IMR-90 (cell line): ENCODE data around the gene PSAP. TPM values are rescaled to one million over a fixed set of nuclear protein-coding genes. Genes with fewer than 3 reads are reported as not detected.

Experiments
- ATAC-seq: fragments of 200-7000 bp; cut with Tn5 transposase; 2 replicates; pipeline ENCODE4 v1.9.1; 2020; ENCODE audit warnings: low read depth, mild to moderate bottlenecking, moderate library complexity
- BruUV-seq: library from RNA; stranded (reverse); fragments of 400-500 nt; replicated peaks from 2 replicates; lab custom pipeline; 2021; lab: Mats Ljungman, UMichigan
- CTCF ChIA-PET: fragments of 300-600 bp; formaldehyde crosslinking; extraction: SDS; loops from one replicate; lab custom pipeline; 2021; ENCODE audit warnings: antibody characterized with exemption; lab: Yijun Ruan, JAX
- POLR2A ChIA-PET: fragments of 300-600 bp; sonication (Branson Sonifier 250); formaldehyde crosslinking; loops from one replicate; lab custom pipeline; 2022; ENCODE audit warnings: antibody characterized with exemption; ENCODE audit not compliant: unreplicated experiment; lab: Charles Lee
- DNase-seq: peaks from one replicate; pipeline ENCODE4 v3.0.0; 2013
- H2AFZ ChIP-seq: replicated peaks from 2 replicates; pipeline ENCODE3; 2013; ENCODE audit warnings: low read length, mild to moderate bottlenecking; ENCODE audit not compliant: poor library complexity
- H2AK5ac ChIP-seq: 2 replicates; pipeline ENCODE4 v1.6.1; 2013; ENCODE audit warnings: low read depth, low read length, inconsistent platforms
- H2AK9ac ChIP-seq: replicated peaks from 2 replicates; pipeline ENCODE3; 2013; ENCODE audit warnings: mild to moderate bottlenecking, low read depth, low read length, moderate library complexity; ENCODE audit not compliant: poor library complexity
- H2BK120ac ChIP-seq: 2 replicates; pipeline ENCODE4 v1.6.1; 2013; ENCODE audit warnings: low read depth, low read length, inconsistent platforms
- H2BK15ac ChIP-seq: 3 replicates; pipeline ENCODE4 v1.6.1; 2013; ENCODE audit warnings: low read depth, low read length, inconsistent platforms
- H2BK20ac ChIP-seq: 2 replicates; pipeline ENCODE4 v1.6.1; 2013; ENCODE audit warnings: low read depth, mild to moderate bottlenecking, inconsistent platforms, low read length, moderate library complexity
- H2BK5ac ChIP-seq: 2 replicates; pipeline ENCODE4 v1.6.1; 2013; ENCODE audit warnings: mild to moderate bottlenecking, low read depth, low read length, inconsistent platforms; ENCODE audit not compliant: poor library complexity, severe bottlenecking
- H3K14ac ChIP-seq: replicated peaks from 2 replicates; pipeline ENCODE4 v1.6.1; 2013; ENCODE audit warnings: low read depth, low read length, inconsistent platforms
- H3K18ac ChIP-seq: 2 replicates; pipeline ENCODE4 v1.6.1; 2013; ENCODE audit warnings: low read depth, low read length, control low read depth
- H3K23ac ChIP-seq: 2 replicates; pipeline ENCODE4 v1.6.1; 2013; ENCODE audit warnings: low read depth, low read length, inconsistent platforms
- H3K27ac ChIP-seq: 2 replicates; pipeline ENCODE4 v1.5.1; 2013; ENCODE audit warnings: mild to moderate bottlenecking, control low read depth, low read length; ENCODE audit not compliant: insufficient read depth
- H3K27me3 ChIP-seq: 2 replicates; pipeline ENCODE4 v1.6.1; 2013; ENCODE audit warnings: low read length; ENCODE audit not compliant: control insufficient read depth, insufficient read depth
- H3K36me3 ChIP-seq: 2 replicates; pipeline ENCODE4 v1.6.1; 2013; ENCODE audit warnings: low read length, mixed read lengths; ENCODE audit not compliant: control insufficient read depth, insufficient read depth
- H3K4ac ChIP-seq: 2 replicates; pipeline ENCODE4 v1.6.1; 2013; ENCODE audit warnings: low read depth, low read length, inconsistent platforms
- H3K4me1 ChIP-seq: 2 replicates; pipeline ENCODE4 v1.6.1; 2013; ENCODE audit warnings: low read length, mixed read lengths; ENCODE audit not compliant: control insufficient read depth, insufficient read depth
- H3K4me2 ChIP-seq: 2 replicates; pipeline ENCODE4 v1.6.1; 2013; ENCODE audit warnings: low read depth, mild to moderate bottlenecking, control low read depth, low read length, moderate library complexity
- H3K4me3 ChIP-seq: 2 replicates; pipeline ENCODE4 v1.5.1; 2013; ENCODE audit warnings: low read depth, mild to moderate bottlenecking, control low read depth, low read length, moderate library complexity; ENCODE audit not compliant: insufficient read depth
- H3K56ac ChIP-seq: 2 replicates; pipeline ENCODE4 v1.6.1; 2013; ENCODE audit warnings: low read length, inconsistent platforms; ENCODE audit not compliant: insufficient read depth; ENCODE audit errors: extremely low read depth
- H3K79me1 ChIP-seq, 2 experiments: 2 replicates each; pipeline ENCODE4 v1.6.1; 2013; ENCODE audit warnings: low read length in 2 of 2, inconsistent platforms in 1 of 2, low read depth in 1 of 2
- H3K9ac ChIP-seq: 2 replicates; pipeline ENCODE4 v1.6.1; 2013; ENCODE audit warnings: low read depth, low read length, control low read depth
- H3K9me1 ChIP-seq: 2 replicates; pipeline ENCODE4 v1.6.1; 2013; ENCODE audit warnings: low read length, inconsistent platforms; ENCODE audit not compliant: insufficient read depth
- H3K9me3 ChIP-seq: 2 replicates; pipeline ENCODE4 v1.6.1; 2013; ENCODE audit warnings: low read length; ENCODE audit not compliant: control insufficient read depth, insufficient read depth
- H4K20me1 ChIP-seq: 2 replicates; pipeline ENCODE4 v1.6.1; 2013; ENCODE audit warnings: low read length, inconsistent platforms; ENCODE audit not compliant: insufficient read depth
- H4K5ac ChIP-seq: 2 replicates; pipeline ENCODE4 v1.6.1; 2013; ENCODE audit warnings: mild to moderate bottlenecking, low read depth, low read length, control low read depth
- H4K8ac ChIP-seq, 2 experiments: 2 replicates each; pipeline ENCODE4 v1.6.1; 2013; ENCODE audit warnings: low read depth in 2 of 2, low read length in 2 of 2, control low read depth in 1 of 2, inconsistent platforms in 1 of 2
- H4K91ac ChIP-seq: 2 replicates; pipeline ENCODE4 v1.6.1; 2013; ENCODE audit warnings: low read depth, low read length, inconsistent platforms; ENCODE audit not compliant: insufficient read depth
- BHLHE40 ChIP-seq: fragments of 150-350 bp; IDR thresholded peaks from 2 replicates; pipeline ENCODE4 v1.6.1; 2016; ENCODE audit warnings: mild to moderate bottlenecking, low read depth, low read length
- FOS ChIP-seq: fragments of 150-350 bp; IDR thresholded peaks from 2 replicates; pipeline ENCODE4 v1.6.1; 2016; ENCODE audit warnings: low read depth, low read length
- MAFK ChIP-seq: IDR thresholded peaks from 2 replicates; pipeline ENCODE4 v1.6.1; 2012; ENCODE audit warnings: low read depth, low read length, improper control_type of control experiment
- WGBS, 2 experiments: methylation state at CpG; one replicate each; pipeline versions ENCODE4 v1.1.5 to v1.1.7; 2013; ENCODE audit warnings: missing lambda C conversion rate in 2 of 2; ENCODE audit not compliant: insufficient read length in 1 of 2; ENCODE audit errors: extremely low coverage in 2 of 2; 5-methylcytosine and 5-hydroxymethylcytosine counted together
- dilution Hi-C: fragments of 300-500 bp; cut with HindIII; formaldehyde crosslinking; loops from one replicate; pipeline ENCODE4 v1.14.3; 2018; ENCODE audit warnings: low sequenced_read_pairs; ENCODE audit not compliant: unreplicated experiment
- in situ Hi-C: fragments of 300-500 bp; cut with MboI; formaldehyde crosslinking; loops from 3 replicates; pipeline ENCODE4 v1.14.3; 2019; ENCODE audit warnings: low sequenced_read_pairs, inconsistent platforms, mixed read lengths
- intact Hi-C: fragments of 100-400 bp; cut with micrococcal nuclease; formaldehyde crosslinking; loops from 2 replicates; pipeline ENCODE4 v1.10.0; 2022
- polyA plus RNA-seq, 3 experiments: library from polyadenylated mRNA; depleted of rRNA; stranded (reverse); fragments of >200 nt; gene quantifications; 2 replicates each; pipeline ENCODE4 v1.2.3, GENCODE V29; 2012; ENCODE audit warnings: low replicate concordance in 1 of 3
- total RNA-seq: library from RNA; depleted of rRNA; stranded (reverse); fragments of >200 nt; gene quantifications from 2 replicates; pipeline ENCODE4 v1.2.3, GENCODE V29; 2012
- TF ChIP-seq, protein P1 (sequence below): conservative IDR thresholded peaks from 2 replicates; pipeline ENCODE4 v1.5.1; 2012; ENCODE audit warnings: mild to moderate bottlenecking, low read depth, low read length, improper control_type of control experiment

The PSAP gene
- total and polyA plus RNA-seq, 2 of the 4 experiments (the other 2 are of a cell fraction) = 216 to 876 TPM

DNA sequence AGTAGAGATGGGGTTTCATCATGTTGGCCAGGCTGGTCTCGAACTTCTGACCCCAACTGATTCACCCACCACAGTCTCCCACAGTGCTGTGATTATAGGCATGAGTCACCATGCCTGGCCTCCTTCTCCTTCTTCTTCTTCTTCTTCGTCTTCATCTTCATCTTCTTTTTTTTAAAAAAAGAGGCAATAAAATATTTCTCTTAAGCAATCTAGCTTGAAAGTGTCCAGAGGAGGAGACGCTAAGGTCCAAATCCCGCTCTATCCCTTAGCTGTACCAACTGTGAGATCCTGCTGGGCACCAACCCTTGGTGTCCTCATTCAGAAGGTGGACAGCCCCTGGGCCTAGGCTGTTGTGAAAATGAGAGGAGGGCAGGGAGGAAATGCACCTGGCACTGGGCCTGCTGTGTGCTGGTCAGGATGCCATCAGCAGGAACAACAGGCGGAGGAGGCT is 13.9 kb upstream of the PSAP start:
- ChIA-PET POLR2A (no interaction called here), CTCF (interaction anchor here (0.6 kb wide), 1 partner anchor 1681 kb away, joined by 4 read pairs; no protein-coding TSS in a partner anchor)
- no peak overlapping the region for H4K8ac ChIP-seq
- dilution Hi-C loops (no loop called here), in situ Hi-C loops (no loop called here), intact Hi-C loops (no loop called here)
- WGBS, 2 experiments = no CpG with 5 or more reads among the region's 5 CpGs
- TF ChIP-seq FOS (peak; percentile 68), BHLHE40 (no peak), MAFK (no peak)
- TF ChIP-seq, protein P1, sequence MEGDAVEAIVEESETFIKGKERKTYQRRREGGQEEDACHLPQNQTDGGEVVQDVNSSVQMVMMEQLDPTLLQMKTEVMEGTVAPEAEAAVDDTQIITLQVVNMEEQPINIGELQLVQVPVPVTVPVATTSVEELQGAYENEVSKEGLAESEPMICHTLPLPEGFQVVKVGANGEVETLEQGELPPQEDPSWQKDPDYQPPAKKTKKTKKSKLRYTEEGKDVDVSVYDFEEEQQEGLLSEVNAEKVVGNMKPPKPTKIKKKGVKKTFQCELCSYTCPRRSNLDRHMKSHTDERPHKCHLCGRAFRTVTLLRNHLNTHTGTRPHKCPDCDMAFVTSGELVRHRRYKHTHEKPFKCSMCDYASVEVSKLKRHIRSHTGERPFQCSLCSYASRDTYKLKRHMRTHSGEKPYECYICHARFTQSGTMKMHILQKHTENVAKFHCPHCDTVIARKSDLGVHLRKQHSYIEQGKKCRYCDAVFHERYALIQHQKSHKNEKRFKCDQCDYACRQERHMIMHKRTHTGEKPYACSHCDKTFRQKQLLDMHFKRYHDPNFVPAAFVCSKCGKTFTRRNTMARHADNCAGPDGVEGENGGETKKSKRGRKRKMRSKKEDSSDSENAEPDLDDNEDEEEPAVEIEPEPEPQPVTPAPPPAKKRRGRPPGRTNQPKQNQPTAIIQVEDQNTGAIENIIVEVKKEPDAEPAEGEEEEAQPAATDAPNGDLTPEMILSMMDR = no peak
- DNase-seq (peak; percentile 83), ATAC-seq (no peak)
- H2AFZ ChIP-seq = peak overlapping the region; percentile 40
- peaks cover 7% of the 10 kb centered on the region for H3K27me3 ChIP-seq
- no peaks in the 10 kb centered on the region for H3K9me3 ChIP-seq
- H4K20me1 ChIP-seq = peaks cover 9% of the 10 kb centered on the region
- no peak overlapping the region for H2AK9ac ChIP-seq
- H3K9ac ChIP-seq = no peak overlapping the region
- no peak overlapping the region for H3K14ac ChIP-seq
- no TSS peak for BruUV-seq
- no peak overlapping the region for H3K18ac ChIP-seq
- no peak overlapping the region for H3K4ac ChIP-seq
- no peak overlapping the region; the same call in 1 of the 2 replicates for H4K91ac ChIP-seq
- H2BK15ac ChIP-seq = no peak overlapping the region
- no peak overlapping the region for H3K4me3 ChIP-seq
- peaks cover 19% of the 10 kb centered on the region for H3K4me1 ChIP-seq
- H3K56ac ChIP-seq = no peak overlapping the region
- peak overlapping the region; percentile 2; the same call in 1 of the 2 replicates for H2BK120ac ChIP-seq
- no peak overlapping the region for H3K4me2 ChIP-seq
- no peak overlapping the region for H4K5ac ChIP-seq
- H2BK20ac ChIP-seq = 0 out of 2 replicates have a peak overlapping the region, but pooled peaks have one; percentile 64
- H3K36me3 ChIP-seq = no peaks in the 10 kb centered on the region
- H3K27ac ChIP-seq = no peak overlapping the region
- H3K9me1 ChIP-seq = peaks cover 16% of the 10 kb centered on the region
- H2AK5ac ChIP-seq = peak overlapping the region; percentile 36; the same call in 1 of the 2 replicates
- no peak overlapping the region for H2BK5ac ChIP-seq
- H3K79me1 ChIP-seq = no peaks in the 10 kb centered on the region
- no peak overlapping the region for H3K23ac ChIP-seq
